ENCODE measurements around the gene RFWD3. TPM values are rescaled to one million over a fixed set of nuclear protein-coding genes. Genes with fewer than 3 reads are reported as not detected.

Gene RFWD3
- total RNA-seq, 2 donors from 2014 or later = 94.1 to 127 TPM

DNA sequence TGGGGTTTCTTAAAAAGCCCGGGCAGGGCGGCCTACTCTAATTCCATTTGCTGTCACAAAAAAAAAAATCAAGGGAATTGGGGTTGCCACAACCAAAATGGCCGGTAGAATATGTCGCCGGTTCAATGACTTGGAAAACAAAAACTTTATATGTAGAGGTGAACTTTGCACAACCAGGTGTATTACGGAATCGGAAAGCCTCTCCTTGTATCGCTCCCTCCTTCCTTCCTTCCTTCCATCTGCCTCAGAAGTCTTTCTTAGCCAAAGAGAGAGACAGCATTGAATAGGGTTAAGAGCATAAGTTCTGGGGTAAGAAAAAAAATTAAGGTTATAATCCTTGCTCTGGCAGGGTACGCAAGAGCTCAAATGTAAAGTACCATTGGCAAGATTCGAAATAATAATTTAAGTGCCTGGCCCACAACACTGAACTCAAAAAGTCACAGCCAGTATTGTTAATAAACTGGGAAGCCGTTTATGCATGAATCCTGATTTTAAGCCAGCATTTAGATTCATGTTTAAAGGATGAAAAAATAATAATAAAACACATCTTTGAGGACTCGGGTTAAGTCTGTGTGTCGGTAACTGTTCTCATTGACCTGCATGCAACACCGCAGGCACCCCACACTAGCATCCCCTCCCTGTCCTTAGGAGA, 59.2 kb downstream of the RFWD3 start:
- H3K36me3 Mint-ChIP-seq = peaks cover 7 to 18% of the 10 kb centered on the region in 2 donors
- ATAC-seq = peak in 1 of 2 donors; percentile 2

DNA sequence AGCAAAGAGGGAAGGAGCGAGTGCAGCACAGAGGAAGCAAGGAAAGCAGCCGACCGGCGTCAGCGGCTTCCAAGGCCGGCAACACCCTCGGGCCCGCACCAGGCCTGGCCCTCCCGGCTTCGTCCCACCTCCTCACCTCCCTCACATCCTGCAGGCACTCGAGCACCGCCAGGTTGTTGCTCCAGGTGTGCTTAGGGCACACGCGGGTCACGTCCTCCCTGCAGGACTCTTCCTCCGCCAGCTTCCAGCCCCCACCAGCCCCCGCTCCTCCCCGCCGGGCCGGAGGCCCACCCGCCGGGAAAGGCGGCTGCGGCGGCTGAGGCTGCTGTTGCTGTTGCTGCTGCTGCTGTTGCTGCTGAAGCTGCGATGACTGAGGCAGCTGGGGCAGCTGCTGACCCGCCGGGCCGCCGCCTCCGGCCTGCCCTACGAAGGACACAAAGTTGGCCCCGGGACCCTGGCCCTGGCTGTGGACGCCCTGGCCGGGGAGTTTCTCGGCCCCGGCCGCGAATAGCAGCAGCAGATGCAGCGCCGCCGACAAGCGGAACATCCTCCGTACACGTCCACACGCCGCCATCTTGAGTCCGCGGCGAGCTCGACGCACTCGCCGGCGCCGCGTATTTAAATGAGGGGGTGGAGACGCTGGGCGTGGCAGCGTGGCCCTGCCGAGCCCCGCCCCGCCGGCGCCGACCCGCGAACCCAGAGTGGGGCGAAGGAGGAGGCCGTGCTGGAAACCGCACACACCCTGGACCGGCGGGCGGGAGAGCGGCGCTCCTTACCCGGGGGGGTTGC, 60.0 kb downstream of the RFWD3 start, which contains the start of gene GLG1:
GLG1 (minus strand) TSS at position 594 of the 789 bp plus-strand sequence; CDS start at position 574, 20 bp downstream.
- H3K9me3 Mint-ChIP-seq = no peaks in the 10 kb centered on the region
- DNase-seq (ENCODE audit: low spot score in 2 of 2) (peak; percentile 90), ATAC-seq (peak; percentile 94 to 95)
- peaks cover 7 to 17% of the 10 kb centered on the region in 2 donors for H3K36me3 Mint-ChIP-seq
- H3K27ac Mint-ChIP-seq = peak within 1 kb of the TSS; percentile 97 to 98

More for the DNA sequence above, 59.2 kb downstream of the RFWD3 start:
- Mint-ChIP-seq H3K9me3 (no peaks in the 10 kb centered on the region), H3K27ac (peak overlapping the region; percentile 69 to 97)
- no peak for DNase-seq (ENCODE audit: low spot score in 2 of 2)

DNA sequence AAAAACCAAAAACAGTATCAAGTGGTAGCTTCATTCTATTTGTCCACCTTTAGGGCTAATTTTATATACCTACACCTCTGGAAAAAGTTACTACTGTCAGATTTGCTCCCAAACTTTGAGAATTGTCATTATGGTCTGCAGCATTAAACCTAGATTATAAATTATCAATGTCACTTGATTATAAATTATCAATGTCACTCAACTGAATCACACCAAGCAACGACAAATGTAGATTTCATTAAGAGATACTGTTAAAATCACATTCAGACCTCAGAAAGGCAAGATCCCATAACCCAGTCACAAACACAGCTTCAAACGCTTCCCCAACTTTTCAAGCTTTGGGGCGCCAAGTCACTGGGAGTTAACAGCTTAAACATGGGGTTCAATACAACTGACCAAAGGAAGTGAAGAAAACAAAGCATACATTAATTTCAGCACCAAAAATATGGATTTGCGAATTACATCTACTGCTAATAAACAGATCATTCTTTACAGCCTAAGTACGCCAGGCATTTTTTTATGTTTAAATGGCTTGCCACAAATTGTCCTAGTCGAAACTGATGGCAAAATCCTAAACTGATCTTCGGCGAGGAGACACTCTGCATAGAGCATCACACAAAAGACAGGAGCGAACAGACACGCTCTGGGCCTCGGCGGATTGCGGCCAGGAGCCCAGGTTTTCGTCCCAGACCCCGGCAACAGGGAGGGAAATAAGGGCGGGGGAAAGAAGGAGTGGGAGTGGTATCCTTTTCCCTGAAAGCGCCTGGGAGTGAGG, 60.7 kb downstream of the RFWD3 start:
- H3K36me3 Mint-ChIP-seq = peaks cover 7 to 17% of the 10 kb centered on the region in 2 donors
- ATAC-seq (no peak), DNase-seq (ENCODE audit: low spot score in 2 of 2) (no peak)
- H3K9me3 Mint-ChIP-seq = no peaks in the 10 kb centered on the region
- peak overlapping the region; percentile 97 to 98 for H3K27ac Mint-ChIP-seq

DNA sequence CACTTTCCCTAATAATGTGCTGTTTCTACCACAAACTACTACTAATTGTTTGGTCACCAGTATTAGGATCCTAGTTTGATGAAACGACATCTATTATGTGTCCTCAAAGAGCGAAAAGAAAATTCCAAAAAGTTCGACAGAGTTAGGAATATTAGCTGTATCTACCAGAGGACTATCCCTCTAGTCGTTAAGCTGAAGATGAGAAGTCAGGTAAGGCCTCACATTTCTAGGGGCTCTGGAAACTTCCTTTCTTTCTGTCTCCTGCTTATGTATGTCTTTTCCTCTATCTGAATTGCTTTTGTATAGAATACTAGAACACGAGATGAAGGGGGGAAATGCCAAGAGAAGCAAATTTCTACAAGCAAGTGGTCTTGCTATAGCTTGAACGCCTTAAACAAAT, 61.3 kb downstream of the RFWD3 start:
- Mint-ChIP-seq H3K27ac (peak overlapping the region; percentile 19 to 97), H3K9me3 (no peaks in the 10 kb centered on the region), H3K36me3 (peaks cover 7 to 17% of the 10 kb centered on the region in 2 donors)
- ATAC-seq (no peak), DNase-seq (ENCODE audit: low spot score in 2 of 2) (no peak)

GRCh38 chr16:74603848-74604247, 62.8 kb downstream of the RFWD3 start:
- no peak for ATAC-seq
- Mint-ChIP-seq H3K36me3 (peaks cover 7 to 19% of the 10 kb centered on the region in 2 donors), H3K27ac (peak overlapping the region in 1 of 2 donors; percentile 97), H3K9me3 (no peaks in the 10 kb centered on the region)
- no peak for DNase-seq (ENCODE audit: low spot score in 2 of 2)

DNA sequence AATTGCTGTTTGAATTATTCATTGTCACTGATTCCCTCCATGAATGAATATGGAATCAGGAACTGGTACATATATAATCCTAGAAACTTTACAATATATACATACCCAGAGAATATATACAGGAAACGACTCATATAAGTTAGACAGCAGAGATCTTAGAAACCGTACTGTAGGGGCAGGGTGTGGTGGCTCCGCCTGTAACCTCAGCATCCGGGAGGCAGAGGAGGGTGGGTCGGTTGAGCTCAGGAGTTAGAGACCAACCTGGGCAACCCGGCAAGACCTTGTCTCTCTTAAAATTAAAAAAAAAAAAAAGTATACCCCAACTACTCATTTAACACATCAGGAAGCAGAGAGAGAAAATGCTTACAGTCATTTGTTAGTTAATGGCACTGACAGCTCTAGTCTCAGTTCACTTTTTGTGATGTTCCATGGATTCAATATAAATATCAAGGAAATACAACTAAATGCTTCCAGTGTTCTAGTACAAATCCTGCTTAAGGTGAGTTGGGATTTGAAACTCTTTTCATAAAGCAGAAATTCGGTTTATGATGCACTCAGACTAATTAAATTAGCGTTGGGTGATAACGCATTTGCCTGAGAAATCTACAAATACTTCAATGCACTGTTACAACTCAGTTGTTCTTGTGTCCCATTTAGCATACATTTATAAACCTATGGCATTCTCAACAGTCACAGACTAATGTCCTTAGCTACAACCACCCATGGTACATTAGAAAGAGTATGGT, 65.4 kb downstream of the RFWD3 start:
- DNase-seq (ENCODE audit: low spot score in 2 of 2) (peak in 1 of 2 donors; percentile 50), ATAC-seq (peak; percentile 92 to 98)
- Mint-ChIP-seq H3K36me3 (peaks cover 6 to 23% of the 10 kb centered on the region in 2 donors), H3K9me3 (no peaks in the 10 kb centered on the region), H3K27ac (peak overlapping the region; percentile 81)

DNA sequence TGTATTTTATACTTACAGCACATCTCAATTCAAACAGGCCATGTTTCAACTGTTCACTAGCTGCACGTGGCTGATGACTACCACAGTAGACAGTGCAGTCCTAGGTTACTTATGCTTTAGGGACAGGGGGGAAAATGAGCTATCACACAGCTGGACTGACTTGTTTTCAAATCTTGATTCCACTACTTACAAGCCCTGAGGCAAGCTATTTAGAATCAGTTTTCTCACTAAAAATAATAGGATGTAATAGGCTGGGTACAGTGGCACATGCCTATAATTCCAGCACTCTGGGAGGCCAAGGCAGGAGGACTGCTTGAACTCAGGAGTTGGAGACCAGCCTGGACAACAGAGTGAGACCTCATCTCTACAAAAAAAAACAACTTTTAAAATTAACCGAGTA, 70.1 kb downstream of the RFWD3 start:
- no peak for ATAC-seq
- Mint-ChIP-seq H3K27ac (peak overlapping the region; percentile 33 to 57), H3K9me3 (no peaks in the 10 kb centered on the region), H3K36me3 (peaks cover 0 to 22% of the 10 kb centered on the region in 2 donors)
- no peak for DNase-seq (ENCODE audit: low spot score in 2 of 2)

- Mint-ChIP-seq H3K36me3 (peaks cover 0 to 13% of the 10 kb centered on the region in 2 donors), H3K27ac (no peak overlapping the region), H3K9me3 (no peaks in the 10 kb centered on the region)
- DNase-seq (ENCODE audit: low spot score in 2 of 2) = no peak
- ATAC-seq = no peak
Measured at GRCh38 chr16:74592847-74593246, 73.8 kb downstream of the RFWD3 start.

DNA sequence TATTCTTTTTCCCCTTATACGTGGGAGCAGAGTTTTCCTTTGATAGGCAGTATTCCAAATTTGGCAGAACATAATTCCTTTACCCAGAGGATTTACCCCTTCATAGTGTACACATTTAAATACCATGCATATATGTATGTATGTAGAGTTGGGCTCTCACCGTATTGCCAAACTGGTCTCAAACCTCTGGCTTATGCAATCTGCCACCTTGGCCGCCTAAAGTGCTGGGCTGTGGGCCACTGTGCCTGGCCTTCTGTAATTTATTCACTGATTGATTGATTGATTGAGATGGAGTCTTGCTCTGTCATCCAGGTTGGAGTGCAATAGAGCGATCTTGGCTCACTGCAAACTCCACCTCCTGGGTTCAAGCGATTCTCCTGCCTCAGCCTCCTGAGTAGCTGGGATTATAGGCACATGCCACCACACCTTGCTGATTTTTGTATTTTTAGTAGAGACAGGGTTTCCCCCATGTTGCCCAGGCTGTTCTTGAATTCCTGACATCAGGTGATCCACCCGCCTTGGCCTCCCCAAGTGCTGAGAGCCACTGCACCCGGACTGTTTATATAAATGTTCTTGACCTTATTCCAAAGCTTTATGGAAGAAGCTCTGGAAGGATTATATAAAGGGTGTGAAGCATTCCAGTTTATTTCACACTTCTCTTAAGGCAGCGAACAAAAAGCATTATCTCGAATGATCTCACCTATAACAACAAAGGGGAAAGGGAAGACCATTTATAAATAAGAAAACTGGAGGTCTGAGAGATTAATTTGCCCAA, 74.6 kb downstream of the RFWD3 start:
- ATAC-seq (no peak), DNase-seq (ENCODE audit: low spot score in 2 of 2) (no peak)
- Mint-ChIP-seq H3K9me3 (no peaks in the 10 kb centered on the region), H3K36me3 (peaks cover 0 to 13% of the 10 kb centered on the region in 2 donors), H3K27ac (peak overlapping the region in 1 of 2 donors; percentile 14)

DNA sequence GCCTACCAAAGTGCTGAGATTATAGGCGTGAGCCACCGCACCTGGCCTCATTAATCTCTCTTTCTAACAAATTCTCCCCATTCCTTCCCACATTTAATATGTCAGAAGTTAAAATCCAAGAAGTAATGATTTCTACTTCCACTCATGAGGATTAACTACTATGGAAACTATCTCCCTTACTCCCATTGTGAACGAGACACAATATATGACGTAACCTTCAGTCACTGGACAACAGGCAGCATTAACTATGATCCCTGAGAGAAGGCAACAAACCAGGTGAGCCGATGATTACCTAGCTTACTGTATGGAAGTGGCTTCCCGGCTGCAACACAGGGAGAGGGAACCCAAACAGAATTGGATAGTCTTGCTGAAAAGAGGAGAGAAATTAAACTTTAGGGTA, 79.7 kb downstream of the RFWD3 start:
- peak overlapping the region in 1 of 2 donors; percentile 46 for H3K27ac Mint-ChIP-seq
- ATAC-seq = no peak
- no peaks in the 10 kb centered on the region for H3K36me3 Mint-ChIP-seq

GRCh38 chr16:74585846-74586443, 80.7 kb downstream of the RFWD3 start:
- H3K9me3 Mint-ChIP-seq = no peaks in the 10 kb centered on the region
- H3K27ac Mint-ChIP-seq = no peak overlapping the region
- no peaks in the 10 kb centered on the region for H3K36me3 Mint-ChIP-seq
- ATAC-seq (no peak), DNase-seq (ENCODE audit: low spot score in 2 of 2) (no peak)

More for the DNA sequence above, 79.7 kb downstream of the RFWD3 start:
- H3K9me3 Mint-ChIP-seq = no peaks in the 10 kb centered on the region
- no peak for DNase-seq (ENCODE audit: low spot score in 2 of 2)

DNA sequence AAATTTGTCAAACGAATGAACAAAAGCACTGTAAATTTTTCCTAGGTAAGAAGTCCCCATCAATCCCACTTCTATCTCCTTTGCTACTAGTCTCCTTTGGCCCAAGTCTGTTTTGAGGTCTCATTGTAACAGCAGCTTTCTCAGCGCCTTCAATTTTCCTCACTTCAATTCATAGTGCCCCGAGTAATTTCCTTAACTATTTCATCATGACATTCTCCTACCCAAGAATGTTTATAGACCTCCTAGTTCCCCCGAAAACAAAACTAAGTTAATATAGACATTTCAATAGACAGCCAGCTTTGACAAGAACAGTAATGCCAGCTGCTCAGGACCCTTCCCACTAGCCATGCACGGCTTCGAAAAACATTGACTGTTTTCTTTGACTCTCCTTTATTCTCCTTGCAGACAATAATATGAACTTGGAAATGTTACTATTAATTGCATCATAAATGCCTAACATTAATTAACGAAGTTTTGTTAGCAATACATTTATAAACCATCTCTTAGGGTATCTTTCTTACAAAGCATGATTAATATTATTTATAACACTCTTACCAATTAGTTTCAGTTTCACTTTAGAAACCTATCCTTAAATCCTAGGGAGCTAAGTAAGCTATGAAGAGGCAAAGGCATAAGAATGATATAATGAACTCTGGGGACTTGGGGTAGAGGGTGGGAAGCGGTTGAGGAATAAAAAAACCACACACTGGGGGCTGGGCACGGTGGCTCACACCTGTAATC, 82.6 kb downstream of the RFWD3 start:
- Mint-ChIP-seq H3K9me3 (no peaks in the 10 kb centered on the region), H3K36me3 (no peaks in the 10 kb centered on the region), H3K27ac (peak overlapping the region; percentile 39 to 72)
- no peak for DNase-seq (ENCODE audit: low spot score in 2 of 2)
- no peak for ATAC-seq

- DNase-seq (ENCODE audit: low spot score in 2 of 2) (no peak), ATAC-seq (no peak)
- Mint-ChIP-seq H3K36me3 (no peaks in the 10 kb centered on the region), H3K9me3 (no peaks in the 10 kb centered on the region), H3K27ac (peak overlapping the region in 1 of 2 donors; percentile 76)
Measured at GRCh38 chr16:74582970-74583369, 83.7 kb downstream of the RFWD3 start.

DNA sequence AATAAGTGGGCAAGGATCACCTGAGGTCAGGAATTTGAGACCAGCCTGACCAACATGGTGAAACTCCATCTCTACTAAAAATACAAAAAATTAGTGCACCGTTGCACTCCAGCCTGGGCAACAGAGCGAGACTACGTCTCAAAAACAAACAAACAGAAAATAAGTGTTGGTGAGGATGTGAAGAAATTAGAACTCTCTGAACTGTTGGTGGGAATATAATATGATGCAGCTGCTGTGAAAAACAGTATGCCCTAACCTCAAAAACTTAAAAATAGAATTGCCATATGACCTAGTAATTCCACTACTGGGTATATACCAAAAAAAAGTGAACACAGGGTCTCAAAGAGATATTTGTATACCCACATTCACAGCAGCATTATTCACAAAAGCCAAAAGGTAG, 85.8 kb downstream of the RFWD3 start:
- DNase-seq (ENCODE audit: low spot score in 2 of 2) (no peak), ATAC-seq (no peak)
- H3K36me3 Mint-ChIP-seq = no peaks in the 10 kb centered on the region
- H3K27ac Mint-ChIP-seq = peak overlapping the region in 1 of 2 donors; percentile 46
- H3K9me3 Mint-ChIP-seq = no peaks in the 10 kb centered on the region

DNA sequence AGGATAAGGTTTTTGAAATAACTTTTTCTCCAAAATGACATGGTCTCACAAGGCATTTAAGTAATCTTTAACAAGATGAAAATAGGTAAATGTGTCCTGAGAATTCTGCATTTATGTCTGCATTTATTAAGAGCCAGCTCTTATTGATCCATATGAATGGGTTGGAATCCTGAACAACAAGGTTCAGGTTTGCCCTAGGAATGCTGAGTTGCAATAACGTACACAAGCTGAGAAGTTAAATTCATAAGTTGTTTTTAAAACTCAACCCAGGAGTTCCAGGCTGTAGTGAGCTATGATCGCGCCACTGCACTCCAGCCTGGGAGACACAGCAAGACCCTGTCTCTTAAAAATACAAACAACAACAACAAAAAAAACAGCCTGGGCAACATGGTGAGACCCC, 87.8 kb downstream of the RFWD3 start:
- no peaks in the 10 kb centered on the region for H3K36me3 Mint-ChIP-seq
- no peak for DNase-seq (ENCODE audit: low spot score in 2 of 2)
- no peak for ATAC-seq
- peak overlapping the region; percentile 29 to 62 for H3K27ac Mint-ChIP-seq
- H3K9me3 Mint-ChIP-seq = no peaks in the 10 kb centered on the region
